Esophagus mucosa (tissue), 1 donor: ENCODE measurements around the gene TNF. TPM values are rescaled to one million over a fixed set of nuclear protein-coding genes. Genes with fewer than 3 reads are reported as not detected.
"Not testable (repeated sequence)": the region's sequence is repeated elsewhere in the genome, so short reads cannot be mapped to it uniquely, and the experiment has no call there.

Experiments
- ATAC-seq: fragments of 200-7000 bp; cut with Tn5 transposase; one replicate; pipeline ENCODE4 v1.9.1; 2020
- total RNA-seq: library from RNA; stranded (reverse); gene quantifications from one replicate; pipeline ENCODE4 v1.2.4, GENCODE V29; 2023
- donor health status: DM: yes; HTN: yes; CAD: no.

TNF gene
- total RNA-seq, 1 donor from 2014 or later, result 0.24 TPM

GRCh38 chr6:31544676-31545075 is 30.7 kb upstream of the TNF start:
- ATAC-seq, result no peak

DNA sequence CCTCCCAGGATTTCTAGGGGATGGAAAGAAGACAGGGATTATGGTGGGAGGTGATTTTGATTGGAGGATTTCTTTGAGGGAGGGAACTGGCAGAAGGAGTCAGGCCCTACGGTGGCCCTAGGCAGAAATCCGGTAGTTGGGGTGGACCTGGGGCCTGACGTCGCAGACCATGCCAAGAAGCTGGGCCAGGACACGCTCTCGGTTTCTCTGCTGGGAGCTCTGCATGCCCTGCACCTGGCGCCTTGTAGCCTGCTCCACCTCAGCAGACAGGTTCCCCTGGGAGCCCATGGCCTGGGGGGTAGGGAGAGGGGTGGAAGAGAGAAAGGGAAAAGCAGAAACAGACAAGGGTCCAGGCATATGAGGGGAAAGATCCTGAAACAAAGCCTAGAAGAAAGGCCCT is 30.1 kb upstream of the TNF start:
- ATAC-seq, result no peak

GRCh38 chr6:31546339-31546957 is 28.9 kb upstream of the TNF start, which contains the start of gene ATP6V1G2:
TSS of gene ATP6V1G2 (minus strand) at chr6:31546608. CDS start at chr6:31546559, 49 bp downstream.
- peak; percentile 83 for ATAC-seq

DNA sequence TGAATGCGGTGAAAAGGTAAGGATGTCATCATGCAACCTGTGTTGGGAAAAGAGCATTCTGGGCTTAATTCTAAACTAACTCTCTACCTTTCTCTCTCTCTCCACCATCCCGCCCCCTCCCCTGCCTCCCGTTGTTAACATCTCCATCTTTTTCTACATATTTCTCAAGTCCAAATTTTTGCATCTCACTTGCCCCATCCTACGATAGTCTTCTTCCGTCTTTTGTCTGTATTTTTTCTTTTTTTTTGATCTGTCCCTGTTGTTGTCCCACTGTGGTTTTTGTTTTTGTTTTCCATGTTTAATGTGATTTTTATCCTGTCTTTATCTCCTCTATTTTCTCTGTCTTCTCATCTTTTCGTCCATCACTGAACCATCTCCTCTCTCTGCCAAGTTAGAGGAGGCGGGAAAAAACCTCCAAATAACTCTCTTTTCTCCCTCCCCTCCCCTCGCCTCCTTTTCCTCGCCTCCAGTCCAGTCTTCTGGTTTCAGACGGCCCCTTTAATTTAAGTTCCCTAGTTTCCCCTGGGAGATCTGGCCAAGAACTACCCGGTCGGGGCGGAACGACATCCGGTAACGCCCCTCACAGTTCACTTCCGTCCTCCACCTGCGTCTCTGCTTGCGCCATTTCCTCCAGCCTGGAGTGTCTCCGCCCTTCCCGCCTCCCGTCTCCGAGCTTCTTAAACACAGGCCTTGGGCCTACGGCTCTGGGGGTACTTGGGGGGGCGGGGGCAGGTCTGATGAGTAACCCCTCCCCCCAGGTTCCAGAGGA is 28.2 kb upstream of the TNF start, which contains the start of gene NFKBIL1:
NFKBIL1 (plus strand) TSS at position 651 of the 769 bp plus-strand sequence; CDS start at position 738, 87 bp downstream.
- peak; percentile 92 for ATAC-seq

DNA sequence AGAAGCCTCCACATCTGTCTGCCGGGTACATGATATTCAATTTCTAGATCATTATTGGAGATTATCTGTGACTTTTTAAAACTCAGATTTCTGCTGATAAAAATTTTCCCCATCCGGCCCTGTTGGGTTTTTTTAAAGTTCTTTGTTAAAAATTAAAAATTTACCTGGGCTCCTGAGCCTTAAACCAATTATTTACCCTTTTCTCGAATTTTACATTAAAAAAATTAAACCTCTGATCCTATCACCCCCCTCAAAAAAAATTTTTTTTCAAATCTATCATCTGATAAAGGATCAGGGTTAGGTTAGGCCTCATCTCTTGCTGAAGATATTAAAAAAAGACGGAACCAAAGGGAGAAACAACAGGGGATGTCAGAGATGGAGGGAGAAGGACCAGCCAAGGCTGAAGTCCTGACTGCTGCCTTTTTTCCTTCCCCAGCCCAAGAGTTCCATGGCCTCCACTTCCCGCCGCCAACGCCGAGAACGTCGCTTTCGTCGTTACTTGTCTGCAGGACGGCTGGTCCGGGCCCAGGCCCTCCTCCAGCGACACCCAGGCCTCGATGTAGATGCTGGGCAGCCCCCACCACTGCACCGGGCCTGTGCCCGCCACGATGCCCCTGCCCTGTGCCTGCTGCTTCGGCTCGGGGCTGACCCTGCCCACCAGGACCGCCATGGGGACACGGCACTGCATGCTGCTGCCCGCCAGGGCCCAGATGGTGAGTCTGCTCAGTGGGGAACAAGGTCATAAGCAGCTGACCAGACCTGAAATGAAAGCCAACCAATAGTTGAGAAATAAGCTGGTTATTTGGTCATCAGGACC is 27.4 kb upstream of the TNF start:
- ATAC-seq, result no peak

- no peak for ATAC-seq
Observed at GRCh38 chr6:31548544-31548873, 26.9 kb upstream of the TNF start.

GRCh38 chr6:31551371-31551770 is 24.0 kb upstream of the TNF start:
- ATAC-seq, result not testable (repeated sequence)

GRCh38 chr6:31556307-31556706 is 19.1 kb upstream of the TNF start:
- ATAC-seq, result no peak

- ATAC-seq, result no peak
Observed at GRCh38 chr6:31557443-31558317, 17.7 kb upstream of the TNF start.

DNA sequence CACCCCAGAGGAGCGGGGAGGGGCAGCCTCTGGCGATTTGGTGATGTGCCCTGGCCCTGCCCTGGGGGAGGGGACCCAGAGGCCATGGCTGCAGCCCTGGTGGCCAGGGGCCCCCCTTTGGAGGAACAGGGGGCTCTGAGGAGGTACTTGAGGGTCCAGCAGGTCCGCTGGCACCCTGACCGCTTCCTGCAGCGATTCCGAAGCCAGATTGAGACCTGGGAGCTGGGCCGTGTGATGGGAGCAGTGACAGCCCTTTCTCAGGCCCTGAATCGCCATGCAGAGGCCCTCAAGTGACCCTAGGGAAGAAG is 17.1 kb upstream of the TNF start:
- ATAC-seq, result no peak

DNA sequence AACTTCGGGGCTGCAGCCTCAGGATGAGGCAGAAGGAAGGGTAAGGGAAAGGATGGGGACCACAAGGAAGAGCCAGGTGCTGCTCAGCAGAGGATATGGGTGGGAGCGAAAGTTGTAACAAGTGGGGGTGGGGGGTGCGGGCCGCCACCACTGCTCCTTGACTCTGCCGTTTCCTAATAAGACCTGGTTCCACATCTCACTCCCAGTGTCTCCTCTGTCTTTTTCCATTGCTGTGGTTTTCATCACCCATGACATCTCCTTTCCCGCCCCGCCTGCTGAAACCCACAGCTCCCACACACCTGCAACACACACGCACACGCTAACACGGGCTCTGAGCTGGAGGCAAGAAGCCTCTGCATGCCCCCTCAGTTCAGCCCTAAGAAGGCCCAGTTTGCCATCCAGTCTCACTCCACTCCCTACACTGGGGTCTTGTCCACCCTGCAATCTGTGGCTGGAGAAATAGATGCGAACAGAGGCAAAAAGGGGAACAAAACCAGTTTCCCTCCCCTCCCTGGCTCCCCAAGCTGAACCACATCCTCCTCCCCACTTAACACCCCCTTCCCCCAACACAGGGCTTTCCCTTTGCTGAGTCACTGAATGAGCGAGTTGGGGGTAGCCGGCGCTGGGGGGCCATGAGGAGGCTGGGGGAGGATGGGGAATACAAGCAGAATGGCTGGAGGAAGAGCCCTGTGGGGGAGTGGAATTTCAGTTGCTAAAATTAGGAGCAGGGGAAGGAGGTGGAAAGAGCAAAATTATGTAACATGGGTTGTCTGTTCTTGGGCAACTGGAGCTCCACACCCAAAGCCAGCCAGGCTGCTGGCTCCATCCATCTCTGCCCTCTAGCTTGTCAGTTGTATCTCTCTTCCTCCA is 16.5 kb upstream of the TNF start:
- ATAC-seq, result peak; percentile 30

DNA sequence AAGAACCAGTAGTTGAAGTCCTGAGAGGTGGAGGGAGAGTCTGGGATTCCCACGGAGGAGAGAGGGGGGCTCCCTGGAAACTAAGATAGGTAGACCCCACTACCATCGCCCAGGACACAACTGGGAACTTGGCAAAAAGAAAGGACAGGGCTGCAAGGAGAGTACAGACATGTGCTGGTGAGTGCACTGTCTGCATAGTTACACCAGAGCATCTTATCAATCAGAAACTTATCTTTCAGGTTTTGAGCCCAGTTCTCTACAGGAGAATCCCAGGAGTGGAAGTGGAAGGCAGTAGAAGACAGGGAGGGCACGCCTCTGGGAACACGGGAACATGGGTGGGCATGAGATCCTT is 15.8 kb upstream of the TNF start:
- ATAC-seq, result no peak

DNA sequence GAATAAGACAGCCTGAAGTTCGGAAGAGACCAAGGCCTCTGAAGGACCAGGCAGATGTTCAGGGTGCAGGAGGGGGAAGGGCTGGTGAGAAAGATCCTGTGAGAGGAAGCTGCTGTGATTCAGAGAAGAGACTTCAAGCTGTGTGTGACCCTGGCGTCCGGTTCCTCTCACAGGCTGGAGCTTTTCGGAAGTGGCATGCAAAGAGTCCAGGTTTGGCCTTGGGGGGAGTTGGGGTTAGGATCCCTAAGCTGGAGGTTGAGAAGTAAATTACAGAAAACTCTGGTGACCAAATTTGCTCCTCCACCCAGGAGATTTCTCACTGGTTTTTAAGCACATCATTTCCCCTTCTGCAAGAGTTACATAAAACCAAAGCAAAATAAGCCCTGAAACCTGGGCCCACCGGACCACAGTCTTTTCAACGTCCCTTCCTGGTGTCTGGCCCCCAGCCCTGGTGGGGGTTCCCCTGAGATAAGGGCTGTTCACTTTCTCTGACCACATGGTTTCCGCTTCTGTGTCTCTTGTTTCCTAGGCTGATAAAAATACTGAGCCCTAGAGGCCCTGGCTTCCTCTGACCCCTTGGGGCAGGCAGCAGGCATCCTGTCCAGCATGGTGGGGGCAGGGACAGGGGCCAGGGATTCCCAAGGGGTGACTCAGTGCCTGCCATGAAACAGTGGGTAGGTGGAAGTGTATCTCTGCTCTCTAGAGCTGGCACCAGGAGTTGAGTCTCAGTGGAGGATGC is 15.2 kb upstream of the TNF start:
- peak; percentile 66 for ATAC-seq

DNA sequence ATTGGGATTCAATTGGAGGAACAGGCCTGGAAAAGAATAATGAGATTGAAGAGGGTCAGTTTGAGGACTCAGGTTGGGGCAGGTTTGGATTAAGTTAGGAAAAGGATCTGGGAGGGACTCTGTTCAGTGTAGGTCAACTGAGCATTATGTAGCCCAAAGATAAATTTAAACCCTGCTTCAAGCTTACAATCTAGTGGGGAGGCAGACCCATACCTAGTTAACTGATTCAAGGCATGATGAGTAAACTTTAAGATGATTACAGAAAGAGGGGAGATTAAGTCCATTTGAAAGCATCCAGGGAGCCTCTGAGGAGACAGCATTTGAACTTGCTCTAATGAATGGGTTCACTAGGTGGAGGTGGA is 14.7 kb upstream of the TNF start:
- no peak for ATAC-seq

GRCh38 chr6:31567531-31568370 is 7.6 kb upstream of the TNF start:
- ATAC-seq, result no peak

DNA sequence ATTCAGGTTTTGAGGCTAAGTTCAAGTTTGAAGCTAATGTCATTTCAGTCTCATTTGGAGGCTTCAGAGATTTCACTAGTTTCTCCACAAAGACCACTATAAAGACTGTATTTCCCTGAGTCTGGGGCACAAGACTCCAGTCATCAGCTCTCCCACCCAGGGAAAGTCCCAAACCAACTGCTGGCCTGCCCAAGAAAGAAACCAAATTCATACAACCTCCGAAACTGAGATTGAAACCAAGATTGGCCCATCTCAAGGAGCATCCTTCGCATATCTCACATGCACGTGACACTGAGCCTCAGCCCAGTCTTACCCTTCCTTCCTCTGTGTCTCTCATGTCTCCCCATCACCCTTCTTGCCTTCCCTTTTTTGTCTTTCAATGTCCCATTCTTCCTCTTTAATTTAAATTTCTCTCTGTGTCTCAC is 6.8 kb upstream of the TNF start:
- peak; percentile 31 for ATAC-seq

DNA sequence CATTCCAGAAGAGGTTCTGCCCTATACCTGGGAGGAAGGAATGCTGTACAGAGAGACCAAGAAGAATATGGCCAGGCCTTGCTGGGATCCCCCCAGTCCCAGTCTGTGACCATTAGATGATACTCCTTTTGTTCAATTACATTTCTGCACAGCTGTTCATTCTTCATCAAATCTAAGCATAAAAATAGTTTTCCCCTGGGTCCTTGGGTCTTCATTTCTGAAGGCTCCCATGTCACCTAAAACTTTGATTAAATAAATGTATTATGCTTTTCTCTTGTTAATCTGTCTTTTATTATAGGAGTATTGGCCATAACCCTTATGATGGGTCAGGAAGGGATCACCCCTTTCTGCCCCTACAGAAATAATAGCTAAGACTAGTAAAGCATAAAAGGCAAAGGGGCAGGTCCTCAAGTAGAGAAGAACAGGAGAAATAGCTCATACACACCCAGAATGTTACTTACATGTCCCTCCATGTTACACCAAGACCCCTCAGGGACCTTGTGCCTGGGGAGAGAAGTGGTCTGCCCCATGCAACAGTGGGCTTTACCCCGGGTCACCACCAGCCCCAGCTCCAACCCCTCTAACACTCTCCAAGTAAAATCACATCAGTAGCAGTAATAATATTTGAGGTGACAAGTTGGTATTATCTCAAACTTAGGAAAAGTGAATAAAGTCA is 5.4 kb upstream of the TNF start:
- no peak for ATAC-seq

- peak; percentile 33 for ATAC-seq
Observed at GRCh38 chr6:31572041-31572911, 3.1 kb upstream of the TNF start, which contains the start of gene LTA. TSS of gene LTA (plus strand) at chr6:31572289. CDS start at chr6:31572743, 454 bp downstream.
